ENCODE measurements around the gene KCP.

Gene KCP

DNA sequence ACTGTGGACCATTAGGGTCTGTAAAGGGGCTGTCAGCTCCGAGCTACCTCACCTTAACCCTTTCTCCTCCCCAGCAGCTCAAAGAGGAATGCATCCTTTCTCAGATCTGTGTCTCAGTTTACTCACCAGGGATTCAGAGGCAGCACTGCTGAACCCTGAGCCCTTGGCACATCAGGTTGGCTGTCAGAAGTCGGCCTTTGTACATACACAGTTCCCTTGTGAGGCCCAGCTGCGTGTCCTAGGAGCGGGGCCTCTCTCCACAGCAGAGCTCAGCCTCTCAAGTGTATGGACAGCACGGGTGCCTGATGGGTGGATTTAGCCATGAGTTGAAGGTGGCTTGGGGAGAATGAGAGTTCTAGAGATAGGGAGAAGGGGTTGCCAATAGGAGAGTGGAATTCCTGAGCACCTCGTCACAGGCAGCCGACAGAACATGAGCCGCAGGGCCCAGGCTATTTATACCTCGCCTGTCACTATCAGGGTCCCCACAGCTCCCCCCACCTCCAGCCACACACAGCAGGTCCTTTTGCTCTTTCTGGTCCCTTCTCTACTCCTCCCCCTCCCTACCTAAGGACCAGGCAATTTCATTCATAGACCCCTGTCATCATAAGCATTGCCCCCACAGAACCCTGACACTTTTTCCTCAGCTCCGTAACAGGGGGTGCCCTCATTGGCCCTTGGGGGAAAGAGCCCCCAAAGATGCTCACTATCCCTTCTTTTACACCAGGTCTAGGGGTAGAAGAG lies 82.4 kb downstream of the KCP start:
- DNase-seq (ENCODE audit: low read depth, low spot score): no peak

DNA sequence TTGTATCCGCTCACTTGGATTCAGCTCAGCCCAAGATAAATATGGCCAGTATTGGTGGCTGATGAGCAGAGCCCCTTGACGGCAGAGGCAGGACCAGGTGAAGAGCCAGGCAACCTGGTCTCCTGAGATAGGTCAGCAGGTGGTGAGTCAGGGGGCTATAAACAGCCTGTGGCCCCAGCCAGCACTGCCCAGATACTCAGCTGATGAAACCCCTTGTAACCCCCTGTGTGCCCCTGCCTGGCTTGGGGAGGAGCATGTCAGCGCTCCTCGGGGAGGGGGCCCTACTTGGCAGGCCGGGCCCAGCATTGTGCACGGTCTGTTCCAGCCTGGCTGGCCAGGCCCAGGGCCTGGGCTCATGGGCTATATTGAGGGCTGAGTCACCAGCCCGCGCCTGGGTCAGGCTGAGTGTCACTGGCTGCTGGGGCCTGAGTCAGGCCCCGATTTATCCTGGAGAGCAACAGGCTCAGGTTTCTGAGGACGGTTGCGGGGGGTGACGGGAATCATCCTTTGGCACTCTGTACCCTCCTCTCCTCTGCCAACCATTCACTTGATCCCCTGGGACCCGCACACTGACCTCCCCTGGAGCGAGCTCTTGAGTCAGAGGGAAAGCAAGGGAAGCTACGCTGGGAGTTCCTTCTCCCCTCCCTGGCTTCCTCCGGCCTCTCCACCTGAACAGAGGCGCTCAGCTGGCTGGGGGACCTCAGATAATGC lies 83.1 kb downstream of the KCP start:
- no peak for DNase-seq (ENCODE audit: low read depth, low spot score)

DNA sequence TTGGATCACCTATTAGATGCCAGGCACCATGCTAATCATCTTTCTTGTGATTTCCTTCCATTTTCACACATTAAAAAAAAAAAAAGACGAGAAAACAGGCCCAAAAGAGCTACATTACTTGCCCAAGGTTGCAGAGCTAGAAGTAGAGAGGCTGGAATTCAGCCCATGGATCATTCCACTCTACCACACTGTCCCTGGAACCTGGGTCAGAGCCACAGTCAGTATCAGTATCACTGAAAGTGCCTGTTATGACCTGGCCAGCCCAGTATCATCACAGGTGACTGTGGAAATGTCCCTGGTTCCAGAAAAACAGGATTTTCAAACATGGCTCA lies 83.6 kb downstream of the KCP start:
- no peak for DNase-seq (ENCODE audit: low read depth, low spot score)
